HepG2 (cell line): ENCODE measurements around the gene PAQR7. TPM values are rescaled to one million over a fixed set of nuclear protein-coding genes. Genes with fewer than 3 reads are reported as not detected.

Experiments
- ATF3 ChIP-seq: sonication (generic); formaldehyde crosslinking; IDR thresholded peaks from 2 replicates; pipeline ENCODE4 v1.4.0; 2020; ENCODE audit warnings: missing genetic modification reagents
- FLYWCH1 ChIP-seq: sonication (generic); formaldehyde crosslinking; IDR thresholded peaks from 2 replicates; pipeline ENCODE4 v1.8.1; 2023; ENCODE audit warnings: mild to moderate bottlenecking, missing genetic modification reagents
- FOXK2 ChIP-seq: fragments of 450-650 bp; IDR thresholded peaks from 2 replicates; pipeline ENCODE4 v1.6.1; 2016
- FOXP1 ChIP-seq, 2 experiments: fragments of 450-650 bp in 1 of 2; IDR thresholded peaks; 2 replicates each; pipeline ENCODE4 v1.6.1; 2017 to 2018; ENCODE audit warnings: antibody characterized with exemption in 1 of 2
- HDAC2 ChIP-seq: sonication (generic); formaldehyde crosslinking; IDR thresholded peaks from 2 replicates; pipeline ENCODE4 v1.4.0; 2020; ENCODE audit warnings: missing genetic modification reagents
- IKZF1 ChIP-seq: fragments of 450-650 bp; IDR thresholded peaks from 2 replicates; pipeline ENCODE4 v1.7.1; 2016
- KDM3A ChIP-seq: IDR thresholded peaks from 2 replicates; pipeline ENCODE4 v1.6.1; 2018; ENCODE audit warnings: low read depth, missing compliant biosample characterization
- KLF15 ChIP-seq: sonication (generic); formaldehyde crosslinking; IDR thresholded peaks from 2 replicates; pipeline ENCODE4 v1.8.1; 2023; ENCODE audit warnings: borderline replicate concordance, mild to moderate bottlenecking, inconsistent platforms, missing genetic modification reagents, mixed read lengths
- RNF2 ChIP-seq: fragments of 450-650 bp; conservative IDR thresholded peaks from 2 replicates; pipeline ENCODE4 v1.6.1; 2016; ENCODE audit warnings: low read depth
- SAP130 ChIP-seq: IDR thresholded peaks from 2 replicates; pipeline ENCODE4 v1.6.1; 2016; ENCODE audit warnings: low read depth
- SIX1 ChIP-seq: sonication (generic); formaldehyde crosslinking; IDR thresholded peaks from 2 replicates; pipeline ENCODE4 v1.4.0; 2020; ENCODE audit warnings: missing genetic modification reagents, borderline replicate concordance
- SNAI1 ChIP-seq: sonication (generic); formaldehyde crosslinking; IDR thresholded peaks from 2 replicates; pipeline ENCODE4 v1.5.0; 2020; ENCODE audit warnings: mild to moderate bottlenecking, missing genetic modification reagents, borderline replicate concordance
- SP4 ChIP-seq: sonication (generic); formaldehyde crosslinking; IDR thresholded peaks from 2 replicates; pipeline ENCODE4 v1.8.1; 2023; ENCODE audit warnings: mild to moderate bottlenecking, missing genetic modification reagents
- TEAD3 ChIP-seq: optimal IDR thresholded peaks from 2 replicates; pipeline ENCODE3; 2016; ENCODE audit warnings: borderline replicate concordance
- TFDP1 ChIP-seq: IDR thresholded peaks from 2 replicates; pipeline ENCODE4 v1.6.1; 2016; ENCODE audit warnings: missing compliant biosample characterization, missing genetic modification reagents, borderline replicate concordance
- TOE1 ChIP-seq: sonication (generic); formaldehyde crosslinking; IDR thresholded peaks from 2 replicates; pipeline ENCODE4 v1.4.0; 2020; ENCODE audit warnings: mild to moderate bottlenecking, missing genetic modification reagents
- YY1 ChIP-seq: IDR thresholded peaks from 2 replicates; pipeline ENCODE4 v1.6.1; 2011; ENCODE audit warnings: low read length, low read depth, moderate library complexity, mild to moderate bottlenecking; ENCODE audit not compliant: insufficient read depth, insufficient replicate concordance
- ZNF274 ChIP-seq: sonication (generic); formaldehyde crosslinking; IDR thresholded peaks from 2 replicates; pipeline ENCODE4 v1.5.1; 2020; ENCODE audit warnings: mild to moderate bottlenecking, missing genetic modification reagents
- ZNF513 ChIP-seq: sonication (generic); formaldehyde crosslinking; conservative IDR thresholded peaks from 2 replicates; pipeline ENCODE4 v1.5.0; 2020; ENCODE audit warnings: missing genetic modification reagents
- ZNF781 ChIP-seq: sonication (generic); formaldehyde crosslinking; IDR thresholded peaks from 2 replicates; pipeline ENCODE4 v1.5.1; 2020; ENCODE audit warnings: borderline replicate concordance, mild to moderate bottlenecking, missing genetic modification reagents; ENCODE audit errors: not compliant biosample characterization
- ZNF788 ChIP-seq: sonication (generic); formaldehyde crosslinking; IDR thresholded peaks from 2 replicates; pipeline ENCODE4 v1.5.0; 2020; ENCODE audit warnings: mild to moderate bottlenecking, missing genetic modification reagents, borderline replicate concordance
- ZNF878 ChIP-seq: sonication (generic); formaldehyde crosslinking; IDR thresholded peaks from 2 replicates; pipeline ENCODE4 v1.8.1; 2023; ENCODE audit warnings: mild to moderate bottlenecking, missing genetic modification reagents, moderate library complexity
- polyA plus RNA-seq, 8 experiments: library from polyadenylated mRNA; depleted of rRNA in 3 of 8; stranded (reverse) in 7 of 8; unstranded in 1 of 8; fragments of >200 nt; fragmentation: Illumina TruSeq in 4 of 8; extraction: Trizol in 4 of 8; gene quantifications; 2 replicates each; pipeline versions ENCODE4 v1.2.1 to v1.2.3, GENCODE V29; 2011 to 2016; ENCODE audit warnings: low read depth in 4 of 8, missing spikeins in 1 of 8, mixed read lengths in 1 of 8; ENCODE audit not compliant: insufficient read depth in 1 of 8
- total RNA-seq, 5 experiments: library from RNA; depleted of rRNA; stranded (reverse); fragments of >200 nt; fragmentation: Illumina TruSeq; extraction: Trizol; gene quantifications; 2 replicates each; pipeline ENCODE4 v1.2.3, GENCODE V29; 2016; ENCODE audit warnings: low read depth in 1 of 5
- TF ChIP-seq, protein P1 (sequence below): sonication (generic); formaldehyde crosslinking; IDR thresholded peaks from 2 replicates; pipeline ENCODE4 v1.4.0; 2020; ENCODE audit warnings: mild to moderate bottlenecking, low read depth, missing genetic modification reagents

The PAQR7 gene
- total and polyA plus RNA-seq, 2 of the 13 experiments (the other 11 are each of a cell fraction or from before 2014, with no cell fraction given): 13.2 to 16.6 TPM

- TF ChIP-seq, protein P1, sequence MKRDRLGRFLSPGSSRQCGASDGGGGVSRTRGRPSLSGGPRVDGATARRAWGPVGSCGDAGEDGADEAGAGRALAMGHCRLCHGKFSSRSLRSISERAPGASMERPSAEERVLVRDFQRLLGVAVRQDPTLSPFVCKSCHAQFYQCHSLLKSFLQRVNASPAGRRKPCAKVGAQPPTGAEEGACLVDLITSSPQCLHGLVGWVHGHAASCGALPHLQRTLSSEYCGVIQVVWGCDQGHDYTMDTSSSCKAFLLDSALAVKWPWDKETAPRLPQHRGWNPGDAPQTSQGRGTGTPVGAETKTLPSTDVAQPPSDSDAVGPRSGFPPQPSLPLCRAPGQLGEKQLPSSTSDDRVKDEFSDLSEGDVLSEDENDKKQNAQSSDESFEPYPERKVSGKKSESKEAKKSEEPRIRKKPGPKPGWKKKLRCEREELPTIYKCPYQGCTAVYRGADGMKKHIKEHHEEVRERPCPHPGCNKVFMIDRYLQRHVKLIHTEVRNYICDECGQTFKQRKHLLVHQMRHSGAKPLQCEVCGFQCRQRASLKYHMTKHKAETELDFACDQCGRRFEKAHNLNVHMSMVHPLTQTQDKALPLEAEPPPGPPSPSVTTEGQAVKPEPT (CRISPR knock-in tag): no peak
- TF ChIP-seq ZNF781: peak; percentile 8
- TF ChIP-seq HDAC2 (CRISPR knock-in tag): 0 out of 2 replicates have a peak, but pooled peaks have one; percentile 36
- peak; percentile 78 for TF ChIP-seq SAP130
- no peak for TF ChIP-seq FLYWCH1
- no peak for TF ChIP-seq RNF2
- no peak for TF ChIP-seq KLF15 (CRISPR knock-in tag)
- TF ChIP-seq YY1: no peak
- peak; percentile 40; the same call in 1 of the 2 replicates for TF ChIP-seq TFDP1 (CRISPR knock-in tag)
- no peak for TF ChIP-seq KDM3A (CRISPR knock-in tag)
- TF ChIP-seq IKZF1: no peak
- peak; percentile 89 for TF ChIP-seq SIX1 (CRISPR knock-in tag)
- TF ChIP-seq SNAI1 (CRISPR knock-in tag): no peak
- no peak for TF ChIP-seq ZNF513 (CRISPR knock-in tag)
- no peak for TF ChIP-seq TOE1 (CRISPR knock-in tag)
- TF ChIP-seq SP4 (CRISPR knock-in tag): no peak
- no peak for TF ChIP-seq FOXP1 (IDR thresholded peaks at IDR 0.05)
- TF ChIP-seq FOXP1 (CRISPR knock-in tag; IDR thresholded peaks at IDR 0.05): peak; percentile 44
- no peak for TF ChIP-seq ZNF878
- TF ChIP-seq ATF3 (CRISPR knock-in tag): peak; percentile 84
- TF ChIP-seq FOXK2: no peak
- no peak; the same call in 1 of the 2 replicates for TF ChIP-seq ZNF788 (CRISPR knock-in tag)
- TF ChIP-seq TEAD3: peak; percentile 54
- TF ChIP-seq ZNF274: no peak
These were observed 13.9 kb downstream of the PAQR7 start (continued) for GRCh38 chr1:25861316-25862286.
